Stimulated activated CD8-positive, alpha-beta memory T cell treated with anti-CD3 and anti-CD28 coated beads, Interleukin-15, amount 100 ng/mL, for 24 hours (primary cell): ENCODE data around the gene RIMS3.

Source experiments
- DNase-seq: peaks from one replicate; pipeline ENCODE4 v3.0.0-alpha.2; 2020; ENCODE audit warnings: low read depth

Gene RIMS3

GRCh38 chr1:40691538-40692428 is 26.3 kb upstream of the RIMS3 start, which contains the start of gene NFYC:
Gene NFYC (plus strand): TSS chr1:40691704. CDS start chr1:40738844, 47,140 bp downstream.
- DNase-seq, result peak; percentile 79

- no peak for DNase-seq
These were observed 25.5 kb upstream of the RIMS3 start for GRCh38 chr1:40690771-40691537.

DNA sequence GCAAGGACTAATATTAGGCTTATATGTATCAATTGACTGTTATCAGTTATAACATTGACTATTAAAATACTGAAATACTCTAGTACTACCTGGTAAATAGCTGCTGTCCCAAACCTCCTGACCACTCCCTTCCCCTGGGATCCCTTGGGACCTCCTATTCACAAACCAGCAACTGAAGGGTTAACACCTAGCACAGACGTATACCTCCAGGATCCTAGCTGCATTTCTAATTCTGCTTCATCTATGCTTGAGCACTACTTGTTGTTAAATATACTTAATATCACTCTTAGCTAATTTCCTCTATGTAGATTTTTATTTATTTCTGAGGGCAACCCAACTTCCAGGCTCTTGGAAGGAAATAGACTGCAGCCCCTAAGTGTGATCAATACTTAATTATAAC is 24.3 kb upstream of the RIMS3 start:
- DNase-seq, result no peak

DNA sequence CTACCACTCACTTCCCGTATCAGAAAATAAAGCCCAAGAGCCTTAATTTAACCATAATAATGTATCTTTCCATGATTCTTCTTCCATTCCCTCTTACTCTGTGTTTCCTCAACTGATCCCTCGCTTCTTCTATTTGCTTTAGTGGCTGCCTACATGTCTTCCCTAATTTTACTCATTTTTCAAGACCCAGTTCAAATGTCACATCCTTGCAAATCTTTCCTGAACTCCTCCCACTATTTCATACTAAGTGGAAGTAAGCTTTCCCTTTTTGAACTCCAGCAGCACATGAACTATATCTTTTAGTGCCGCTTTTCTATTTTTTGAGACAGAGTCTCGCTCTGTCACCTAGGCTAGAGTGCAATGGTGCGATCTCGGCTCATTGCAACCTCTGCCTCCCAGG is 22.2 kb upstream of the RIMS3 start:
- DNase-seq, result no peak

DNA sequence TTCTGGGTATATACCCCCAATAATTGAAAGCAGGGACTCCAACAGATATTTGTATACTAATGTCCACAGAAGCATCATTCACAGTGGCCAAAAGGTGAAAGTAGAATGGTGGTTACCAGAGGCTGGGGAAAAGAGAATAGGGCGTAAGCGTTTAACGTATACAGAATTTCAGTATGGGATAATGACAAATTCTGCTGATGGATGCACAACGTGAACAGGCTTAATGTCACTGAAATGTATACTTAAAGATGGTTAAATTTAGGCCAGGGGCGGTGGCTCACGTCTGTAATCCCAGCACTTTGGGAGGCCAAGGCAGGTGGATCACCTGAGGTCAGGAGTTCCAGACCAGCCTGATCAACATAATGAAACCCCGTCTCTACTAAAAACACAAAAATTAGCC is 21.6 kb upstream of the RIMS3 start:
- DNase-seq, result no peak

- no peak for DNase-seq
These were observed 19.2 kb upstream of the RIMS3 start for GRCh38 chr1:40684669-40685068.

- no peak for DNase-seq
These were observed 13.9 kb upstream of the RIMS3 start for GRCh38 chr1:40679165-40679953.

GRCh38 chr1:40676501-40676900 is 11.0 kb upstream of the RIMS3 start:
- DNase-seq, result no peak

DNA sequence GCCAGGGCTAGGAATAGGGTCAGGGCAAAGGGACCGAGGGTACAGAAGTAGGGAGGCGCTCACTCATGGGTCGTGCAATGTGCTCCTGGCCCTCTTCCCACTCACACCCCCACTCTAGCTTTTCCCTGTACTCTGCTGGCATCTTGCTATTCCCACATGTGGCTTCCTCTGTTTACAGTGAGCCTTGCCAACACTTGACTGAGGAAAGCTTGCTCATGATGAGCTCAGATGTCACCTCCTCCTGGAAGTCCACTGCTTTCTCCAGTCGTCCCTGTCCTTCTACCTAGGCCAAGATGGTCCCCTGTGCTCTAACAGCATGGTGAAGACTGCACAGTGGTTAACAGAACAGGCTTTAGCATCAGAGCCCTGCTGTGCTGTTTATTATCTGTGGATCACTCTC is 8.0 kb upstream of the RIMS3 start:
- no peak for DNase-seq

DNA sequence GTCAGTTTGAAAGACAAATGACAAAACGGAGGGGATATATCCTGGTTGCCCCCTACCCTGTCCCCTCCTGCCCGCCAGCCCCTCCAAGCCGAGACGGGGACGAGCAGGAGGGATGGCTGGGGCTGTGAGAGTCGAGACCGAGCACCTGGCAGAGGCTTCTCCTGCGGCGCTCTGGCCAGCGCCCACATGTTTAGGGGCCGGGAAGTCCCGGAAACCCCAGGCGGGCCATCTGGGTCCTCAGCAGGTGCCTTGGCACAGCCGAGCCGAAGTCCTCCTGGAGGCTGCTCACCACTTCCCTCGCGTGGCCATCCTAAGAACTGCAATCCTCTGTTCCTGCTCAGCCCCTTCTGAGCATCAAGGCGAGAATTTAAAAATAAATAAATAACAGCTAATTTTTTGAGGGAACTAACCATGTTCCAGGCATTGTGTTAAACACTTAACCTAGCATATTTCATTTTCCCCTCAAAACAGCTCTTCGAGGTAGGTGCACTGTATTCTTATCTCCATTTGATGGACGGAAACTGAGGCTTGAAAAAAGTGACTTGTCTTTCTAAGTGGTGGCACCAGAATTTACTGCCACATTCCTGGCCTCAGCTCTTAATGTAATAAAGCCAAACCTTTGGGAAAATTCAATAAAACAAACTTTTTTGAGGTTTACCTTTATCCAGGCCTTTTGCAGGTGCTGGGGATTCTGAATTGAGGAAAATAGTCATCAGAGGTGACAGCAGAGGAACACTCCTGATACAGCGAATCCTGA is 3.5 kb upstream of the RIMS3 start:
- DNase-seq, result peak; percentile 78

- no peak for DNase-seq
These were observed 691 bp downstream of the RIMS3 start for GRCh38 chr1:40664791-40665190.

DNA sequence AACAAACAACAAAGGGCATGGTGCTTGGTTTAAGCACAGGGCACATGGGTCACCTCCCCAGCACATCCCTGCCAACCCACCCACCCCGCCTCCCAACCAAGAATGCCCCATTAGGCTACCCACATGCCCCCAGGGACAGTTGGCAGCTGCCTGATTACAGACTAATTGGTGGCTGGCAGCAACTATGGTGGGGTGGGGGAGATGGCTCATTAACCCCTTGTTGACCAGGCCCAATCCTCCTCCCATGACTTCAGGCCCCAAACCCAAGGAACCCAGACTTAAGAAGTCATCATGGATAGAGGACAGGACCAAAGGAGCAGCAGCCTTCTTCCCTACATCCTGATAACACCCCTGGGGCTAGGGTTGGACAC is 1.3 kb downstream of the RIMS3 start:
- DNase-seq, result no peak

DNA sequence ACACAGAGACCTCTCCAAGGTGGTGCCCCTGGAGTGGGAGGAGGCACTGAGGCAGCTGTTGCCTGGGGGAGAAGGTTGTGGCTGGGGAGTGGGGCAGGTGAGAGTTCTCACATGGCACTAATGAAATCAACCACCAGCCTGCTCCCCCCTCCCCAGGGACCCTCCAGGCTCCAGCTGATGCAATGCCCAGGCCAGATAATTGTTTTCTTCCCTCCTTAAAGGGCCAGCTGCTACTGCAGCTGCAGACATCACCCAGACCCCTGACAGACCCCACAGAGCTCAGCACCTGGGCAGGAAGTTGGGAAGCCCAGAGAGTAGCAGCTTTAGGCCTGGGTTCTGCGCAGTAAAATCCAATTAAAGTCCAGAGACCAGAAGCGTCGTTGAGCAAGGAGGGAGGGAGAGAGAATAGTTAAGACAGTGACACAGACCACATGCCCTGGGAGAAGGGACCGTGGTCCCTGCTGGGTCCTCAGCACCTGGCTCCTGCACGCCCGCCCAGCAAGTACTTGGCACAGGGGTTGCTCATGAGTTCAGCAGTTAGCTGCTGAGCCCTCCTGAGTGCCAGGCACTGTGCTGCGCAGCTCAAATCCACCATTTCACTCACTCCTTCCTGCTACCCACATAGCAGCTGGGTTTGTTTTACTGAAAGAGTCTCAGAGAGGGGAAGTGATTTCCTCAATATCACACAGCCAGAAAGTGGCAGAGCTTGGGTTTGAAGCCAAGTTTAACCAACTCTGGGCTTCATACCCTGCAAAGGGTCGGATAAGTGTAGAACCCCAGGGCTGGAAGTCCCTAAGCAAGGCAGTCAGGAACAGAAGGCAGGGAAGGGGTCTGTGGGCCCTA is 1.9 kb downstream of the RIMS3 start:
- DNase-seq, result no peak

GRCh38 chr1:40662864-40663263 is 2.6 kb downstream of the RIMS3 start:
- no peak for DNase-seq

- DNase-seq, result no peak
These were observed 3.3 kb downstream of the RIMS3 start for GRCh38 chr1:40662151-40662550.

DNA sequence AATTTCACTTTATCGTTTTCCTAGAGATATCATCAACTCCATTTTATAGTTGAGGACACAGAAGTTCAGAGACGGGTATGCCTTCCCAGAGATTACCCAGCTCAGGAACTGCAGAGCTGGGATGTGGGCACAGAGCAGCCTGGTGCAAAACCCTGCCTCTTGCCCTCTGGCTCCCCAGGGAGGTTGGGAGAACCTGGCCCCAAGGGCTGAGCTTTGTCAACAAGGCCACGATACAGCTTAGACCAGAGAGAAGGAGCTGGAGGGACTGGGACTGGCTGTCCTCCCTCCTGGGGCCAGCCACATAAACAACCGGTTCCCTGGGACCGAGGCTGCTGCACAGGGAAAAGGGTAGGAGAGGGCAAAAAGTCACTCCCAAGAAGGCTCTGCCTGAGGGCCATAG is 3.8 kb downstream of the RIMS3 start:
- no peak for DNase-seq

GRCh38 chr1:40659649-40659947 is 5.9 kb downstream of the RIMS3 start:
- DNase-seq, result no peak

DNA sequence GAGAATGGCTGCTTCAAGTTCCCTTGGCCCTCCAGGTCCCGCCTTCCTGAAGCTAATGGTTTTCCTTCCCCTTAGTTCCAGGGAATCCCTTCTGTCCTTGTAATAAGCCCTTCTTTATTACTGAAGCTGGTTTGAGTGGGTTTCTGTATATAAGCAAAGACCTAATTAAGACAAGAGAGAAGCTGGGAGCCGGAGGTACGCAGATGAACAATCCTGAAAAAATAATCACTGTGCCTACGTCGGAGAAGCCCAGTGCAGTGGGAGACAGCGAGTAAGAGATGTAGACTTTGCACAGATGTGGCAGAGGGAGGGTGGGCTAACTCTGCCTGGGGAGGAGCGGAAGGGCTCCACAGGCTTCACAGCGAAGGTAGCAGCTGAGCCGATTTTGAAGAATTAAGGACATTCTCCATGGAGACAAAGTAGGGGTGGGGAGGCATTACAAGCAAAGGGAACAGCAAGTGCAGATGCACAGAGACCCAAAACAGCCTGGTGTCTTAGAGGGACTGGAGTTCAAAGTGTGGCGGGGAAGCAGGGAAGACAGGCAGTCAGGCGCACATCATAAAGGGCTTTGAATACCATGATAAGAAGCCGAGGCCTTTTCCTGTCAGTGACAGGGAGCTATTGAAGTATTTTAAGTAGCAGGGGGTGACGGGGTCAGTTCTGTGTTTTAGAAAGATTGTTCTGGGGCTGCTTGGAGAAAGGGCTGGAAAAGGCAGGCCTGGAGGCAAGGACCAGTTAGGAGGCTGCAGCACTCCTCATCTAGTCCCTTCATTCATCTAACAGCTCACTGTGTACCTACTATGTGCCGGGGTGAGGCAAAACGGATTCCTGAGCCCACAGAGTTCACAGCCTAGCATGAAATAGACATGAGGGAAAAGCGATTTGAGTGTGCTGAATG is 6.5 kb downstream of the RIMS3 start:
- DNase-seq, result no peak

GRCh38 chr1:40657046-40657445 is 8.4 kb downstream of the RIMS3 start:
- DNase-seq, result no peak
